GM12878 (cell line): ENCODE results near the gene COL4A2. TPM values are rescaled to one million over a fixed set of nuclear protein-coding genes. Genes with fewer than 3 reads are reported as not detected.

ENCODE experiments used
- ATAC-seq: fragments of 200-7000 bp; cut with Tn5 transposase; 3 replicates; pipeline ENCODE4 v1.9.1; 2020; ENCODE audit warnings: mild to moderate bottlenecking, moderate library complexity
- BruUV-seq: library from RNA; stranded (reverse); fragments of 400-500 nt; replicated peaks from 2 replicates; lab custom pipeline; 2021; lab: Mats Ljungman, UMichigan
- CTCF ChIA-PET: fragments of 300-600 bp; sonication (Branson Sonifier 250); formaldehyde crosslinking; extraction: SDS; loops from one replicate; lab custom pipeline; 2021; ENCODE audit warnings: inconsistent platforms; lab: Yijun Ruan, JAX
- POLR2A ChIA-PET: fragments of 350-600 bp; formaldehyde crosslinking; extraction: SDS; loops from one replicate; lab custom pipeline; 2021; ENCODE audit warnings: inconsistent platforms; lab: Charles Lee
- RAD21 ChIA-PET: fragments of 300-600 bp; sonication (Branson Sonifier 250); formaldehyde crosslinking; loops from one replicate; lab custom pipeline; 2023; ENCODE audit warnings: antibody characterized with exemption; ENCODE audit not compliant: unreplicated experiment; lab: Charles Lee
- SMC1A ChIA-PET: fragments of 300-600 bp; sonication (Branson Sonifier 250); formaldehyde crosslinking; loops from one replicate; lab custom pipeline; 2023; ENCODE audit not compliant: unreplicated experiment, uncharacterized antibody; lab: Charles Lee
- DNase-seq: peaks from one replicate; pipeline ENCODE4 v3.0.0-alpha.2; 2011; ENCODE audit warnings: low read depth, low spot score
- FAIRE-seq: peaks from 3 replicates; lab custom pipeline; 2011; peaks lifted over from hg19 to GRCh38; lab: Jason Lieb, UNC
- H2AFZ ChIP-seq: 2 replicates; pipeline ENCODE4 v1.6.0; 2011; ENCODE audit warnings: low read depth, low read length, control low read depth; ENCODE audit not compliant: control insufficient read depth
- H3K27ac ChIP-seq: 2 replicates; pipeline ENCODE4 v1.5.1; 2011; ENCODE audit warnings: control low read depth; ENCODE audit not compliant: control insufficient read depth, insufficient read depth
- H3K27me3 ChIP-seq, 2 experiments: replicated peaks in 1 of 2; 2 replicates each; pipeline versions ENCODE4 v1.6.0 to v1.6.1; 2011; ENCODE audit warnings: low read length in 1 of 2; ENCODE audit not compliant: control insufficient read depth in 2 of 2, insufficient read depth in 2 of 2
- H3K36me3 ChIP-seq, 2 experiments: 2 replicates each; pipeline ENCODE4 v1.5.1; 2011; ENCODE audit warnings: low read length in 1 of 2; ENCODE audit not compliant: control insufficient read depth in 2 of 2, insufficient read depth in 2 of 2
- H3K4me1 ChIP-seq: 2 replicates; pipeline ENCODE4 v1.6.1; 2011; ENCODE audit warnings: mild to moderate bottlenecking, low read length, moderate library complexity, mixed read lengths; ENCODE audit not compliant: control insufficient read depth, insufficient read depth
- H3K4me2 ChIP-seq: 2 replicates; pipeline ENCODE4 v1.6.0; 2011; ENCODE audit warnings: control low read depth; ENCODE audit not compliant: control insufficient read depth, insufficient read depth
- H3K4me3 ChIP-seq: fragments of 200-600 bp; sonication (generic); 2 replicates; pipeline ENCODE4 v1.5.1; 2016
- H3K79me2 ChIP-seq: 2 replicates; pipeline ENCODE4 v1.6.0; 2011; ENCODE audit warnings: low read length; ENCODE audit not compliant: control insufficient read depth, insufficient read depth
- H3K9ac ChIP-seq: 2 replicates; pipeline ENCODE4 v1.8.0; 2011; ENCODE audit warnings: low read length, control low read depth, mixed read lengths; ENCODE audit not compliant: control insufficient read depth, insufficient read depth
- H3K9me3 ChIP-seq: replicated peaks from 3 replicates; pipeline ENCODE4 v1.5.1; 2011; ENCODE audit warnings: mild to moderate bottlenecking, low read length; ENCODE audit not compliant: control insufficient read depth, insufficient read depth
- H4K20me1 ChIP-seq: 2 replicates; pipeline ENCODE4 v1.6.0; 2011; ENCODE audit not compliant: control insufficient read depth, insufficient read depth
- GATAD2B ChIP-seq: fragments of 450-650 bp; conservative IDR thresholded peaks from 2 replicates; pipeline ENCODE4 v1.6.1; 2017; ENCODE audit warnings: low read depth, mild to moderate bottlenecking, moderate library complexity
- ZBTB33 ChIP-seq: fragments of 450-650 bp; IDR thresholded peaks from 2 replicates; pipeline ENCODE4 v1.6.1; 2017; ENCODE audit warnings: mild to moderate bottlenecking
- WGBS: methylation state at CpG from one replicate; pipeline ENCODE4 v1.1.6; 2016; ENCODE audit warnings: low lambda C conversion rate; ENCODE audit not compliant: insufficient replicate concordance, insufficient coverage; ENCODE audit errors: missing lambda C conversion rate; 5-methylcytosine and 5-hydroxymethylcytosine counted together
- in situ Hi-C: fragments of 300-500 bp; cut with MboI; formaldehyde crosslinking; loops from 9 replicates; pipeline ENCODE4 v1.14.3; 2018; ENCODE audit warnings: mixed read lengths
- intact Hi-C: fragments of 100-400 bp; cut with micrococcal nuclease; formaldehyde crosslinking; loops from one replicate; pipeline ENCODE4 v1.14.2; 2022; ENCODE audit not compliant: unreplicated experiment
- polyA plus RNA-seq, 11 experiments: library from polyadenylated mRNA; depleted of rRNA in 4 of 11; unstranded in 6 of 11; stranded (reverse) in 5 of 11; fragments of >200 nt; fragmentation: Nextera tagmentation in 4 of 11; fragmentation: Illumina TruSeq in 1 of 11; extraction: Ambion mirVana in 4 of 11; extraction: Trizol in 1 of 11; gene quantifications; 1 replicate in 1 of 11; 2 replicates in 10 of 11; pipeline versions ENCODE4 v1.2.1 to v1.2.3, GENCODE V29; 2011 to 2016; ENCODE audit warnings: inconsistent platforms in 2 of 11, missing spikeins in 2 of 11, low read depth in 1 of 11
- total RNA-seq, 4 experiments: library from RNA; depleted of rRNA in 3 of 4; stranded (reverse); fragments of >200 nt in 3 of 4; fragmentation: Illumina TruSeq in 1 of 4; extraction: Trizol in 1 of 4; gene quantifications; 2 replicates each; pipeline versions ENCODE4 v1.2.1 to v1.2.3, GENCODE V29; 2013 to 2021
- TF ChIP-seq, protein P1 (sequence below): fragments of 450-650 bp; IDR thresholded peaks from 2 replicates; pipeline ENCODE4 v1.6.1; 2018; ENCODE audit warnings: borderline replicate concordance, mild to moderate bottlenecking; ENCODE audit not compliant: partially characterized antibody
- TF ChIP-seq, protein P2 (sequence below): fragments of 450-650 bp; IDR thresholded peaks from 2 replicates; pipeline ENCODE4 v1.6.1; 2017; ENCODE audit warnings: borderline replicate concordance

Gene COL4A2
- total and polyA plus RNA-seq, 10 of the 15 experiments (the other 5 are each of a cell fraction or from before 2014, with no cell fraction given) = 0.16 to 1.6 (median 0.62) TPM; not detected in 3

GRCh38 chr13:110328573-110328972, 21.5 kb downstream of the COL4A2 start:
- DNase-seq (no peak), FAIRE-seq (no peak)
- RAD21 ChIA-PET = no interaction called here

DNA sequence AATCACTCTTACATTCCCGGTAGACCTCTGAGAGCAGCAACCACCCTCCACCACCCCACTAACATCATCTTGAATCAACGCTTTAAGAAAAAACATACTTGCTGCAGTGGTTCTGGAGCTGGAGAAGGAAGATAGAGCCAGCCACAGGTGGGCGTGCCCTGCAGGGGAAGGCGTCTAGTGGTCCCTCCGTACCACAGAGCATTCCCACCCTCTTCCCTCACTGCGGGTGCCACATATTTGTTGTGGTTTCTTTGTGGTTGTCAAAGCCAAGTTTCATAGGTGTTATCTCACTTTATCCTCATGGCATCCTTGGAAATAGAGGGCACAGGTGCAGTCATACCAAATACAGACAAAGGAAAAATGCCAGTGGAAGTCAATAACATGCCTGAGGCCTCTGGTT, 22.2 kb downstream of the COL4A2 start:
- BruUV-seq = no TSS peak
- no peak for ATAC-seq
- TF ChIP-seq, protein P1, sequence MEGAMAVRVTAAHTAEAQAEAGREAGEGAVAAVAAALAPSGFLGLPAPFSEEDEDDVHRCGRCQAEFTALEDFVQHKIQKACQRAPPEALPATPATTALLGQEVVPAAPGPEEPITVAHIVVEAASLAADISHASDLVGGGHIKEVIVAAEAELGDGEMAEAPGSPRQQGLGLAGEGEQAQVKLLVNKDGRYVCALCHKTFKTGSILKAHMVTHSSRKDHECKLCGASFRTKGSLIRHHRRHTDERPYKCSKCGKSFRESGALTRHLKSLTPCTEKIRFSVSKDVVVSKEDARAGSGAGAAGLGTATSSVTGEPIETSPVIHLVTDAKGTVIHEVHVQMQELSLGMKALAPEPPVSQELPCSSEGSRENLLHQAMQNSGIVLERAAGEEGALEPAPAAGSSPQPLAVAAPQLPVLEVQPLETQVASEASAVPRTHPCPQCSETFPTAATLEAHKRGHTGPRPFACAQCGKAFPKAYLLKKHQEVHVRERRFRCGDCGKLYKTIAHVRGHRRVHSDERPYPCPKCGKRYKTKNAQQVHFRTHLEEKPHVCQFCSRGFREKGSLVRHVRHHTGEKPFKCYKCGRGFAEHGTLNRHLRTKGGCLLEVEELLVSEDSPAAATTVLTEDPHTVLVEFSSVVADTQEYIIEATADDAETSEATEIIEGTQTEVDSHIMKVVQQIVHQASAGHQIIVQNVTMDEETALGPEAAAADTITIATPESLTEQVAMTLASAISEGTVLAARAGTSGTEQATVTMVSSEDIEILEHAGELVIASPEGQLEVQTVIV = no peak
- TF ChIP-seq GATAD2B = no peak
- TF ChIP-seq ZBTB33 = no peak
- 29% methylated on average over 6 of the region's 6 CpGs for WGBS
- in situ Hi-C loops = no loop called here
- H3K4me3 ChIP-seq = no peak overlapping the region
- ChIA-PET SMC1A (interaction anchor here (1.0 kb wide), 1 partner anchor 82 kb away, joined by 3 read pairs; no protein-coding TSS in a partner anchor), POLR2A (no interaction called here), RAD21 (no interaction called here), CTCF (no interaction called here)
- H3K4me1 ChIP-seq = no peaks in the 10 kb centered on the region
- no peak overlapping the region for H2AFZ ChIP-seq
- no peaks in the 10 kb centered on the region for H3K9me3 ChIP-seq
- no peaks in the 10 kb centered on the region for H3K79me2 ChIP-seq
- no peak overlapping the region for H3K27ac ChIP-seq
- no peak for DNase-seq
- H3K36me3 ChIP-seq = no peaks in the 10 kb centered on the region
- H4K20me1 ChIP-seq = no peaks in the 10 kb centered on the region
- FAIRE-seq = no peak
- no peak overlapping the region for H3K4me2 ChIP-seq
- no peaks in the 10 kb centered on the region; a peak in 1 of 4 replicates for H3K27me3 ChIP-seq
- H3K9ac ChIP-seq = no peak overlapping the region
- intact Hi-C loops = no loop called here

More at GRCh38 chr13:110328573-110328972, 21.5 kb downstream of the COL4A2 start:
- H3K4me1 ChIP-seq = no peaks in the 10 kb centered on the region
- BruUV-seq = no TSS peak
- TF ChIP-seq, protein P2, sequence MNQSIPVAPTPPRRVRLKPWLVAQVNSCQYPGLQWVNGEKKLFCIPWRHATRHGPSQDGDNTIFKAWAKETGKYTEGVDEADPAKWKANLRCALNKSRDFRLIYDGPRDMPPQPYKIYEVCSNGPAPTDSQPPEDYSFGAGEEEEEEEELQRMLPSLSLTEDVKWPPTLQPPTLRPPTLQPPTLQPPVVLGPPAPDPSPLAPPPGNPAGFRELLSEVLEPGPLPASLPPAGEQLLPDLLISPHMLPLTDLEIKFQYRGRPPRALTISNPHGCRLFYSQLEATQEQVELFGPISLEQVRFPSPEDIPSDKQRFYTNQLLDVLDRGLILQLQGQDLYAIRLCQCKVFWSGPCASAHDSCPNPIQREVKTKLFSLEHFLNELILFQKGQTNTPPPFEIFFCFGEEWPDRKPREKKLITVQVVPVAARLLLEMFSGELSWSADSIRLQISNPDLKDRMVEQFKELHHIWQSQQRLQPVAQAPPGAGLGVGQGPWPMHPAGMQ = no peak
- no peaks in the 10 kb centered on the region for H3K36me3 ChIP-seq
- 70% methylated on average over 10 of the region's 10 CpGs for WGBS
- no peaks in the 10 kb centered on the region for H3K9me3 ChIP-seq
- H3K4me3 ChIP-seq = no peak overlapping the region
- no peak overlapping the region for H3K9ac ChIP-seq
- no peak overlapping the region for H2AFZ ChIP-seq
- no peaks in the 10 kb centered on the region; a peak in 1 of 4 replicates for H3K27me3 ChIP-seq
- no peaks in the 10 kb centered on the region for H3K79me2 ChIP-seq
- H3K27ac ChIP-seq = no peak overlapping the region
- in situ Hi-C loops = no loop called here
- ChIA-PET CTCF (no interaction called here), POLR2A (no interaction called here), SMC1A (interaction anchor here (1.0 kb wide), 1 partner anchor 82 kb away, joined by 3 read pairs; no protein-coding TSS in a partner anchor)
- H4K20me1 ChIP-seq = no peaks in the 10 kb centered on the region
- no peak for ATAC-seq
- intact Hi-C loops = no loop called here
- no peak overlapping the region for H3K4me2 ChIP-seq
